HepG2 (cell line): ENCODE results near the gene KRTAP12-2. TPM values are rescaled to one million over a fixed set of nuclear protein-coding genes. Genes with fewer than 3 reads are reported as not detected.

Source experiments
- CHD2 ChIP-seq: IDR thresholded peaks from 2 replicates; pipeline ENCODE4 v1.6.1; 2011; ENCODE audit warnings: low read depth, low read length, improper control_type of control experiment
- DMAP1 ChIP-seq: IDR thresholded peaks from 2 replicates; pipeline ENCODE4 v1.6.1; 2016
- HNRNPLL ChIP-seq: fragments of 200-400 bp; formaldehyde crosslinking; IDR thresholded peaks from 2 replicates; pipeline ENCODE4 v1.6.1; 2017; ENCODE audit warnings: mild to moderate bottlenecking, low read depth, low read length; ENCODE audit not compliant: poor library complexity, severe bottlenecking
- NFATC3 ChIP-seq: sonication (generic); formaldehyde crosslinking; IDR thresholded peaks from 2 replicates; pipeline ENCODE4 v1.5.1; 2020; ENCODE audit warnings: mild to moderate bottlenecking, missing genetic modification reagents
- TAF15 ChIP-seq: fragments of 200-400 bp; formaldehyde crosslinking; IDR thresholded peaks from one replicate; pipeline ENCODE4 v1.6.1; 2018; ENCODE audit warnings: mild to moderate bottlenecking, low read depth, low read length; ENCODE audit not compliant: poor library complexity, severe bottlenecking
- TCF7L2 ChIP-seq: IDR thresholded peaks from 2 replicates; pipeline ENCODE4 v1.6.1; 2011; ENCODE audit warnings: mild to moderate bottlenecking, low read depth, low read length, moderate library complexity
- ZBTB20 ChIP-seq: sonication (generic); formaldehyde crosslinking; IDR thresholded peaks from 2 replicates; pipeline ENCODE4 v1.8.1; 2023; ENCODE audit warnings: missing genetic modification reagents, low read depth, mild to moderate bottlenecking, borderline replicate concordance
- polyA plus RNA-seq, 8 experiments: library from polyadenylated mRNA; depleted of rRNA in 3 of 8; stranded (reverse) in 7 of 8; unstranded in 1 of 8; fragments of >200 nt; fragmentation: Illumina TruSeq in 4 of 8; extraction: Trizol in 4 of 8; gene quantifications; 2 replicates each; pipeline versions ENCODE4 v1.2.1 to v1.2.3, GENCODE V29; 2011 to 2016; ENCODE audit warnings: low read depth in 4 of 8, missing spikeins in 1 of 8, mixed read lengths in 1 of 8; ENCODE audit not compliant: insufficient read depth in 1 of 8
- total RNA-seq, 5 experiments: library from RNA; depleted of rRNA; stranded (reverse); fragments of >200 nt; fragmentation: Illumina TruSeq; extraction: Trizol; gene quantifications; 2 replicates each; pipeline ENCODE4 v1.2.3, GENCODE V29; 2016; ENCODE audit warnings: low read depth in 1 of 5
- TF ChIP-seq, protein P1 (sequence below): sonication (generic); formaldehyde crosslinking; IDR thresholded peaks from 2 replicates; pipeline ENCODE4 v1.8.0; 2022; ENCODE audit warnings: mild to moderate bottlenecking, missing genetic modification reagents, borderline replicate concordance
- TF ChIP-seq, protein P2 (sequence below): sonication (generic); formaldehyde crosslinking; conservative IDR thresholded peaks from 2 replicates; pipeline ENCODE4 v1.4.0; 2020; ENCODE audit warnings: mild to moderate bottlenecking, missing genetic modification reagents, moderate library complexity
- TF ChIP-seq, protein P3 (sequence below): sonication (generic); formaldehyde crosslinking; IDR thresholded peaks from 2 replicates; pipeline ENCODE4 v1.8.1; 2023; ENCODE audit warnings: mild to moderate bottlenecking, moderate library complexity, missing genetic modification reagents

The KRTAP12-2 gene
- total and polyA plus RNA-seq, 2 of the 13 experiments (the other 11 are each of a cell fraction or from before 2014, with no cell fraction given): not detected

DNA sequence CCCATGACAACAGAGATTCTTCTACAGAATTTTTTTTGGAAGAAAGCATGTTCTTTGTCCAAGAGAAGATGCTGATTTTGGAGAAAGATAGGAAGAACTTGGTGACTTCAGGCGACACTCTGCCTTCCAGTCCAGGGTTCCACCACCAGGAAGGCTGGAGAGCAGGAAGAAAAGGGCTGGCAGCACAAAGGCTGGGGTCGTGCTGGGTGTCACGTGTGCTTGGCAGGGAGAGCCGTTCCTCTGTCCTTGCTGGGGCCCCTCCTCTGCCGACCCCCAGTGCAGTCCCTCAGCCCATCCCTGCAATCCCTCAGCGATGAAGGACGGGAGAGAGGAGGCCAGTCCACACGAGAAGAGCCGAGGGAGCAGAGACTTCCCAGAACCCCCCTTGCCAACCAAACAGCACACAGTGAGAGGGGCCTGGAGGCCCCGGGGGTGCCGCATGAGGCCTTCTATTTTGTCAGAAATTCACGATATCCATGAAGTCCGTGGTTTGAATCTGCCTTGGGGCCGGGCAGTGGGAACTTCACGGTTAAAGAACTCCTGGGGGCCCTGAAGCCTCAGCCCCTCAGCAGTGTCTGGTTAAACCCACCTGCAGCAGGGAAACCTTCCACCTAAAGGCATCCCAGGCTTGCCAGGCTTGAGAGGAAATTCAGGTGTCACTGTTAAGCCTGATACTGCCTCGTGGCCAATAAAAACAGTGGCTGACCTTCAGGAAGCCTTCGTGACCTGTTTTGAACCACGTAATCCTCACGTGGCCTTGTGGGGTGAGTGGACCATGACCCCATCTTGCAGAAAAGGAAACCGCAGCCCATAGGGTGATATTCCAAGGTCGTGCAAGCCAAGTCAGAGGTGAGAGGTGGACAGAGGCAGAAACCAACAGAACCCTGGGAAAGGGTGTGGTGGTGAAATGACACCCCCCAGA lies 33.6 kb upstream of the KRTAP12-2 start (continued):
- TF ChIP-seq, protein P1, sequence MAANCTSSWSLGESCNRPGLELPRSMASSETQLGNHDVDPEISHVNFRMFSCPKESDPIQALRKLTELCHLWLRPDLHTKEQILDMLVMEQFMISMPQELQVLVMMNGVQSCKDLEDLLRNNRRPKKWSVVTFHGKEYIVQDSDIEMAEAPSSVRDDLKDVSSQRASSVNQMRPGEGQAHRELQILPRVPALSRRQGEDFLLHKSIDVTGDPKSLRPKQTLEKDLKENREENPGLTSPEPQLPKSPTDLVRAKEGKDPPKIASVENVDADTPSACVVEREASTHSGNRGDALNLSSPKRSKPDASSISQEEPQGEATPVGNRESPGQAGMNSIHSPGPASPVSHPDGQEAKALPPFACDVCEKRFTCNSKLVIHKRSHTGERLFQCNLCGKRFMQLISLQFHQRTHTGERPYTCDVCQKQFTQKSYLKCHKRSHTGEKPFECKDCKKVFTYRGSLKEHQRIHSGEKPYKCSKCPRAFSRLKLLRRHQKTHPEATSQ: no peak
- TF ChIP-seq, protein P2, sequence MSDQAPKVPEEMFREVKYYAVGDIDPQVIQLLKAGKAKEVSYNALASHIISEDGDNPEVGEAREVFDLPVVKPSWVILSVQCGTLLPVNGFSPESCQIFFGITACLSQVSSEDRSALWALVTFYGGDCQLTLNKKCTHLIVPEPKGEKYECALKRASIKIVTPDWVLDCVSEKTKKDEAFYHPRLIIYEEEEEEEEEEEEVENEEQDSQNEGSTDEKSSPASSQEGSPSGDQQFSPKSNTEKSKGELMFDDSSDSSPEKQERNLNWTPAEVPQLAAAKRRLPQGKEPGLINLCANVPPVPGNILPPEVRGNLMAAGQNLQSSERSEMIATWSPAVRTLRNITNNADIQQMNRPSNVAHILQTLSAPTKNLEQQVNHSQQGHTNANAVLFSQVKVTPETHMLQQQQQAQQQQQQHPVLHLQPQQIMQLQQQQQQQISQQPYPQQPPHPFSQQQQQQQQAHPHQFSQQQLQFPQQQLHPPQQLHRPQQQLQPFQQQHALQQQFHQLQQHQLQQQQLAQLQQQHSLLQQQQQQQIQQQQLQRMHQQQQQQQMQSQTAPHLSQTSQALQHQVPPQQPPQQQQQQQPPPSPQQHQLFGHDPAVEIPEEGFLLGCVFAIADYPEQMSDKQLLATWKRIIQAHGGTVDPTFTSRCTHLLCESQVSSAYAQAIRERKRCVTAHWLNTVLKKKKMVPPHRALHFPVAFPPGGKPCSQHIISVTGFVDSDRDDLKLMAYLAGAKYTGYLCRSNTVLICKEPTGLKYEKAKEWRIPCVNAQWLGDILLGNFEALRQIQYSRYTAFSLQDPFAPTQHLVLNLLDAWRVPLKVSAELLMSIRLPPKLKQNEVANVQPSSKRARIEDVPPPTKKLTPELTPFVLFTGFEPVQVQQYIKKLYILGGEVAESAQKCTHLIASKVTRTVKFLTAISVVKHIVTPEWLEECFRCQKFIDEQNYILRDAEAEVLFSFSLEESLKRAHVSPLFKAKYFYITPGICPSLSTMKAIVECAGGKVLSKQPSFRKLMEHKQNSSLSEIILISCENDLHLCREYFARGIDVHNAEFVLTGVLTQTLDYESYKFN (CRISPR knock-in tag): peak; percentile 86
- TF ChIP-seq NFATC3 (CRISPR knock-in tag) (no peak), CHD2 (no peak), TAF15 (no peak), TCF7L2 (no peak), HNRNPLL (no peak), ZBTB20 (CRISPR knock-in tag) (peak; percentile 93; the same call in 1 of the 2 replicates), DMAP1 (CRISPR knock-in tag) (no peak)
- TF ChIP-seq, protein P3, sequence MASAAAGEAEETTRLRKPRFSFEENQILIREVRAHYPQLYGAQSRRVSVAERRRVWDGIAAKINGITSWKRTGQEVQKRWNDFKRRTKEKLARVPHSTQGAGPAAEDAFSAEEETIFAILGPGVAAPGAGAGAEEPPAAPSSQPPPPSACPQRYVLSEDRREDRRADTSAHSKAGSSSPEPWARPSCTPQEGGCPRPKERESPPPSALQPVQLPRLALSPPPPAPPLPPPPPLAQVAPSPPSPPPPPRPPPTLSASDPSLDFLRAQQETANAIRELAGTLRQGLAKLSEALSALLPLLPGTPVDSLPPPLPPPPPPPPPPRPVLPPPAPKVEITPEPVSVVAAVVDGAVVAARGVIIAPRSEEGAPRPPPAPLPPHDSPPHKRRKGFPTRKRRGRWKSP (CRISPR knock-in tag): no peak
